Mesenteric fat pad (tissue), 1 donor: ENCODE measurements around the gene SEL1L3. TPM values are rescaled to one million over a fixed set of nuclear protein-coding genes. Genes with fewer than 3 reads are reported as not detected.

ENCODE experiments used
- DNase-seq: peaks from one replicate; pipeline ENCODE4 v3.0.0-alpha.2; 2020; ENCODE audit warnings: low spot score
- total RNA-seq: library from RNA; stranded (reverse); fragmentation: NEBNext Ultra II Directional; extraction: Animal tissue kit (Norgen Biotek cat#: 25700); gene quantifications from one replicate; pipeline ENCODE4 v1.2.1, GENCODE V29; 2021
- donor health status: DM: yes; HTN: yes; CAD: no.

The SEL1L3 gene
- total RNA-seq, 1 donor from 2014 or later: 13.7 TPM

- DNase-seq: no peak
These were observed 6.0 kb downstream of the SEL1L3 start for GRCh38 chr4:25856756-25857155.

GRCh38 chr4:25852103-25852502, 10.7 kb downstream of the SEL1L3 start:
- DNase-seq: no peak

GRCh38 chr4:25847329-25847728, 15.5 kb downstream of the SEL1L3 start:
- no peak for DNase-seq

GRCh38 chr4:25845841-25846653, 16.7 kb downstream of the SEL1L3 start:
- no peak for DNase-seq

- DNase-seq: no peak
These were observed 17.7 kb downstream of the SEL1L3 start for GRCh38 chr4:25844961-25845712.

GRCh38 chr4:25843340-25844097, 19.3 kb downstream of the SEL1L3 start:
- no peak for DNase-seq

- DNase-seq: no peak
These were observed 20.5 kb downstream of the SEL1L3 start for GRCh38 chr4:25842229-25842845.

GRCh38 chr4:25839687-25840086, 23.1 kb downstream of the SEL1L3 start:
- DNase-seq: no peak

GRCh38 chr4:25839233-25839632, 23.6 kb downstream of the SEL1L3 start:
- DNase-seq: no peak

GRCh38 chr4:25838526-25838925, 24.3 kb downstream of the SEL1L3 start:
- DNase-seq: no peak

- no peak for DNase-seq
These were observed 25.7 kb downstream of the SEL1L3 start for GRCh38 chr4:25837107-25837506.

GRCh38 chr4:25835384-25835783, 27.4 kb downstream of the SEL1L3 start:
- DNase-seq: no peak

- DNase-seq: no peak
These were observed 28.2 kb downstream of the SEL1L3 start for GRCh38 chr4:25834411-25835107.

GRCh38 chr4:25830548-25830947, 32.2 kb downstream of the SEL1L3 start:
- DNase-seq: no peak

GRCh38 chr4:25827897-25828296, 34.9 kb downstream of the SEL1L3 start:
- DNase-seq: no peak

GRCh38 chr4:25827373-25827772, 35.4 kb downstream of the SEL1L3 start:
- DNase-seq: no peak

GRCh38 chr4:25826074-25826752, 36.6 kb downstream of the SEL1L3 start:
- DNase-seq: no peak

GRCh38 chr4:25823632-25824031, 39.2 kb downstream of the SEL1L3 start:
- DNase-seq: no peak

GRCh38 chr4:25821899-25822298, 40.9 kb downstream of the SEL1L3 start:
- no peak for DNase-seq

- no peak for DNase-seq
These were observed 41.5 kb downstream of the SEL1L3 start for GRCh38 chr4:25821267-25821666.
